Smooth muscle cell of the brain vasculature (primary cell): Measurements from ENCODE around the gene LENG1.
"Not testable (repeated sequence)": the region's sequence is repeated elsewhere in the genome, so short reads cannot be mapped to it uniquely, and the experiment has no call there.

Experiments
- DNase-seq: peaks from one replicate; pipeline ENCODE4 v3.0.0-alpha.2; 2012; ENCODE audit warnings: low read depth, low spot score

Gene LENG1

DNA sequence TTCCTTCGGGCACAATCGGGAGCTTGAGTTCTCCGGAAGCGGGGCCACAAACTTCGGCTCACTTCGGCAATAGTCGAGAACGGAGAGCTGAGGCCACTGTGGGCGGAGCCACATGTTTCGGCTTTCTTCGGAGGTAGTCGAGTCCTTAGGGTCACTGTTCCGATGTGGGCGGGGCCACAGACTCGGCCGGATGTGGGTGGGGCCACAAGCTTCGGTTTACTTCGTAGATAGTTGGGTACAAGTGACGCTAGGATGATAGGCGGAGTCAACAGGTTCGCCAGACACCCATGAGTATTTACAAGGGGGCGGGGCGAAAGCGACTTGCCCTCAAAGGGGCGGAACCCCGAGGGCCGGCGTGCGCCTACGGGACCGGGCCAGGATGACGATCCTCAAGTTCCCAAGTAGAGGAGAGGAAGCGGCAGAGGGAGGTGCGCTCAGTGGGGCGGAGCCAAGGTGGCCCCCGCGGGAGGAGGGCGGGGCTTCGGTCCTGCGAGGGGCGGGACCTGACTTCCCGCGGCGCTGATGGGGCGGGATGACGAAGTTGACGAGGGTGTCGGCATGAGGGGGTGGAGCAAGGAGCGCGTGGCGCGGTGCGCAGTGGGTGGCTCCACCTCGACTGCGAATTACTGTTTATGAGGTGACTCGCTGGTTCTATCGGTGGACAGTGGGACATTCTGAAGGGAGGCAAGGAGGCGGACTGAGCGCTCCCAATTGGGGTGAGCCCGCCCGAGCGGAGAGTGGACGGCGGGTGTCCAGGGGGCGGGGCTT is 30.4 kb upstream of the LENG1 start:
- DNase-seq: peak; percentile 100

DNA sequence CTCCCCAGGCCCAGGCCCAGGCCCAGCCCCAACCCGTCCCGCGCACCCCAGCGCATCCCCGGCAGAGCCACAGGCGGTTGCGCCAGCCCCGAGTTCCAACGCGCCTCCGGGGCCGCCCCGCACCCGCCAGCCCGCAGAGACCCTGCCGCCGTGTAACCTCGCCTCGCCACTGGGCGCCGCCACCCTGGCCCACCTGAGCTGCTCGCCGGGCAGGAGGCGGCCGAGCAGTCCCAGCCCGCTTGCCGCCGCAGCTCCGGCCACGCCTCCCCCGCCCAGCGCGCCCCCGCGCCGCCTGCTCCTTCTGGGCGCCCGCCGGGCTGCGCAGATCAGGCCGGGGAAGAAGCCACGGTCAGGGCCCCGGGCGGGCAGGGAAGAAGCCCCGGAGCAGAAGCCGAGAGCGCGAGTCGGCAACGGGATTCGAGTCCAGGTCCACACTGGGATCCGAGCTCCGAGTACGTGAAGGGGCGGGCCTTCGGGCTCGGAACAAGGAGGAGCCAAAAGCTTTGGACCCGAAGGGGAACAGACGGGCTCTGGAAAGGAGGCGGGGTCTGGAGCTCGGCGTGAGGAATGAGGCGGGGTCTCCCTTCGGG is 29.7 kb upstream of the LENG1 start, which contains the start of gene MBOAT7:
TSS of gene MBOAT7 (minus strand) at position 436 of the 590 bp plus-strand sequence. CDS start 1,072 bp downstream, outside the sequence.
- DNase-seq: no peak

DNA sequence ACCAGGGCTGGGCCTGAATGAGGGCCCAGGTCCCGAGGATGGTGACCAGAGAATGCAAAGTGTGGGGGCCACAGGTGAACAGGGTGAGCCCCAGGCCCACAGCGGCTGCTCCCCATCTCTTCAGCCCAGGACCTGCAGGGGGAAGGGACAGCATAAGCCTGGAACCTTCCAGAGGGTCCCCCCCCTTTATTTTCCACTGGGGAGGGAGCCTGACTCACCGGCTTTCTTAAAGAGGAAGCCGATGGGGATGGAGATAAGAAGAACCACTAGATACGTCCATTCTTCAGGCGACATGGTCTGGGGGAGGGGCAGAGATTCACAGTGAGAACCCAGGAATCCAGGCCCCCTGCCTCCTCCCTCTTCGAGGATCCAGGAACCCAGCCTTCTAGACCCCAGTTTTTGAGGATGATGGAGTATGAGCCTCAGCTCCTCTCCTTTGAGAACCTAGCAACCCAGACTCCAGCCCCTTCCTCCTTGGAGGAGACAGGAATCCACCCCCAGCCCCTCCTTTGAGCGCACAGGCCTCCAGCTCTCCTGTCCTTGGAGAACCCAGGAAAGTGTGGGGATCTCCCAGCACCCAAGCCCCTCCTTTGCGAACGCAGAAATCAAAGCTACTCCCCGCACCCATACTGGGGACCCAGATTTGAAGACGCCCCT is 28.8 kb upstream of the LENG1 start:
- DNase-seq: no peak

DNA sequence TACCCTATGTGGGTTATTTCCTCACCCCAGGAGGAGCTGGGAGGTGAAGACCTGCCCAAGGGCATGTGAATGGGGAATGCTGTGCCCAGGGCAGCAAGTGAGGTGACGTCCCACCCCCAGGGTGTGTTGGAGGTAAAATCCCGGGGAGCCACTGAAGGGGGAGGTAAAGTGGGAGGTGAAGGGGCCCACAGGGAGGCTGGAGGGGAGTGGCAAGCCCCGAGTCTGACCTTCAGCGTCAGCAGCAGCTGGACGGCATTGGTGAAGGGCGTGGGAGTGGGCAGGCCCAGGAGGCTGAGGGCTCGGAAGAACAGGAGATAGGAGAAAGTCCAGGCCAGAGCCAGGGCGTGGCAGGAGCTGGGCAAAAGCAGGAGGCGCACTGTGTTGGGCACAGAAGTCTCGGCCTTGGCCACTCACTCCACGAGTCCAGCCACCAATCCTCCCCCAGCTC is 27.4 kb upstream of the LENG1 start:
- DNase-seq: no peak

DNA sequence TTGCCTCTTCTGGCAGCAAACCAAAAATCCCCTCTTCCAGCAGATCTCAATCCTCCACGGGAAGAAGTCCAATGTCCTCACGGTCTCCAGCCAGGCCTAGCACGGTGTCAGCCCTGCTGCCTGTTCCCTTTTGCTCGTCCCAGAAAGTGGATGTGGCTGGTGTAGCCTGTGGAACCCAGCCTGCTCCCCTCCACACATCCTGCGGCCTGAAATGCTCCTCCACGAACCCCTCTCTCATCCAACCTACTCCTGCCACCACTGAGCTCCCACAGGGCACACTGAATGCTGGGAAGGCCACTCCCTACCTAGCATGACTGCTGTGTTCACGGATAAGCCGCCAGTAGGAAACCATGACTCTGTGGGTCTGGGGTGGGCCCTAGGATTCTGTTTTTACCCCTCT is 26.8 kb upstream of the LENG1 start:
- DNase-seq: no peak

DNA sequence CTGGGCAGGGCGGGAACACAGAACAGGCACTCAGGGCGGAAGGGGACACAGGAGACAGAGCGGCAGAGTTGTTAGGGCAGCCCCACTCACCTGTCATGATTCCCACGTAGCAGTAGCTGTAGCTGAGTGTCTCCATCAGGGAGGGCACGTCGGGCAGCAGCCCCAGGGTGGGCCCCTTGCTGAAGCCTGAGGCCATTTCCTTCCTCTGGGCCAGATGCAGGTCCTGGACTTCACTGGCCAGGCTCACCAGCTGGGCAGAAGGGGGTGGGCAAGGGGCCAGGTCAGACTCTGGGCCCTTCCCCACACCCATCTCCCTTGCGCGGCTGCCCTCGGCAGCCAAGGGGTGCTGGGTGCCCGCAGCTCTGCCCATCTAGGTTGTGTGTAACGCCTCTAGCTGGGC is 23.9 kb upstream of the LENG1 start:
- DNase-seq: no peak

DNA sequence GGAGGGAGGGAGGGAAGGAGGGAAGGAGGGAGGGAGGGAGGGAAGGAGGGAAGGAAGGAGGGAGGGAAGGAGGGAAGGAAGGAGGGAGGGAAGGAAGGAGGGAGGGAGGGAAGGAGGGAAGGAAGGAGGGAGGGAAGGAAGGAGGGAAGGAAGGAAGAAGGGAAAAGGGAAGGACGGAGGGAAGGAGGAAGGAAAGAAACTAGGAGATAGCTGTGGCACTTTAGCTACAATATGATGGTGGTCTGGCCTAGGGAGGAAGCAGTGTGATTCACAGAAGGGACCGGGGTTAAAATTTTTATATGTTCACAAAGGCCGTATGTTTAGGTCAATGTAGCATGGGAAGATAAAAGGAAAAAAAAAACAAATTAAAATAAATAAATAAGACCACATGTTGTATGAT is 22.4 kb upstream of the LENG1 start:
- DNase-seq: not testable (repeated sequence)

DNA sequence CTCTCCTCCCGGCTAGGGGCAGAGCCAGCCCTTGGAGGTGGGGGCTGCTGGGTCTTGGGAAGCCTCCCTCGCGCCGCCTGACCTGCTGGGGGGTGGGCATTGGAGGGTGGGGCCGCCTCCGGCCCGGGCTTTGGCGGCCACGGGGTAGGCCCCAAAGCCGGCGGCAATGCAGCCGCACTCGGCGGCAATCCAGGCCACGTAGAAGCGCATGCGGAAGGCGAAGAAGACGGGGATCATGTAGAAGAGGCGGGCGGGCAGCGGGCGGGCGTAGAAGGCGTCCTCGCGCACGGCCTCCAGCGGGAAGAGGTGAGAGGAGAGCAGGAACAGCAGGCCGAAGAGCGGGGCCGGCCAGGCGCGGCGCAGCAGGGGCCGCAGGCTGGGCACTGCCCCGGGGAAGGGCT is 21.2 kb upstream of the LENG1 start:
- DNase-seq: no peak

DNA sequence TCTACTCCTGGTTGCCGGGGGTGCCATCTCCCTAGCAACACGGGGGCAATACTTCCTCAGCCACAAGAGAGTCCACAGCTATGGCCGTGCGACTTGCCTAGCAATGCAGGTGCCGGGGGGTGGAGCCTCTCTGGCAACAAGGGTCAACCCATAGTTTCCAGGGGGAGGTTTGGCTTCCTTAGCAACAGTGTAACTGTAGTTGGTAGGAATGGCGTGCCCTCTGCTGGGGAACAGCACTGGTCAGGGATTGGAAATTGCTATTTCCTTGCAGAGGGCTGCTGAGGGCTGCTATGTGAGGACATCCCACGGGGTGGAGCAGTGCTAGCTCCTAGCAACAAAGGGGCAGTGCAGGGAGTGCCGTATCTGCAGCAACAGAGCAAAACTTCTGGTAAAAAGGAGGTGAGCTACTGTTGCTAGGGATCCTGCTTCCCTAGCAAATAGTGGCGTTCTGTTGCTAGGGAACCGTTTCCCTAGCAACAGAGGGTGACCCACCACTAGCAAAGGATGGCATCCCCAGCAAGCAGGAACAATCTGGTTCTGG is 20.5 kb upstream of the LENG1 start:
- DNase-seq: no peak

DNA sequence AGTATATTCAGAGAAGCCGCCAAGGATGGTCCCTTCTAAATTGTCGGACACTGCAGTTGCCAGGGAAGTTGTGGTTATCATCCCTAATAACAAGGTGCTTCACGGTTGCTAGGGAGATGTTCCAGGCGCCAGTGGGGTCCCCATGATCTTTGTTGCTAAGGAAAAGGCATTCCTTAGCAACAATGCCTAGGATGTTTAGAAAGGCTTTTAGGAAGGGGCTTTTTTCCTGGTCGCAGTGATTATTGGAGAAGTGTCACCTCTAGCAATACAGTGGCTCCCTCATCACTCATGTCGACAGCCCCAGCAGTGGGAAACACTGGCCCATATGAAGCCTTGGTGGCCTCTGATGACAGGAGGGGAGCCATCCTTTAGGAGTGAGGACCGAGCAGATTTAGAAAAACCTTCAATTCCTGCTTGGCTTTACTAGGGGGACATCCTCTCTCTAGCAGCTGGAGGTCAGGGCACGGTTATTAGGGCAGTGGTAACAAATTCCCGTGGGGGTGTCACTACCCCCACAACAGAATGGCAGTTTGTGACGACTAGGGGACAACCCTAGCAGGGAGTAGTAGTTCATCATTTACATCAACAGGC is 19.8 kb upstream of the LENG1 start:
- no peak for DNase-seq

DNA sequence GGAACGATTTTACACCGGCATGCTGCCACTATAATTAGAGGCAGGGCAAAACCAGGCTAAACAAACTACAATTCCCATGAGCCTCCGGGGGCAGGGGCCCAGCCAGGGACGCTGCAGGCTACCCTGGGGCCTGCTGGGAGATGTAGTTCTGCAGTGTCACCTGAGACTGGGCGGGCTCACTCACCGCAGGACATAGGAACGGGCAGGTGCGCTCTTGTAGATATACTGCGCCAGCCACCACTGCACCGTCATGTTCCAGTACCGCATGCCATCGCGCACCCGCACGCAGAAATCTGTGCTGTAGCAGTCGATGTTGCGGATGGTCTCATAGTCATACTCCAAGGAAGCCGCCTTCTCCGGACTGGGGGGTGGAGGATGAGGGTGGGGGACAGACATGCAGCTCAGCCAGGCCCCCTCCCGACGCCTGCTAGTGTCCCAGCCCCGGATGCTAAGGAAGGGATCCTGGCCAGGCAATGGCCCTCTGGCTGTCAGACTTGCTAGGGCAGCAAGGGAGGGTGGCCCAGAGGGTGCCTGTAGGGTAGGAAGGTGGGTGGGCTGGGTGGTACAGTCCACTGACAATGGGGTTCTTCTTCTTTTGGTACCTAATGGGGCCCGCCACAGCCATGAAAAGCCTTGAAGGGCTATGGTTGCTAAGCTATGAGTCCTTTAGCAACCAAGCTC is 19.2 kb upstream of the LENG1 start:
- no peak for DNase-seq

DNA sequence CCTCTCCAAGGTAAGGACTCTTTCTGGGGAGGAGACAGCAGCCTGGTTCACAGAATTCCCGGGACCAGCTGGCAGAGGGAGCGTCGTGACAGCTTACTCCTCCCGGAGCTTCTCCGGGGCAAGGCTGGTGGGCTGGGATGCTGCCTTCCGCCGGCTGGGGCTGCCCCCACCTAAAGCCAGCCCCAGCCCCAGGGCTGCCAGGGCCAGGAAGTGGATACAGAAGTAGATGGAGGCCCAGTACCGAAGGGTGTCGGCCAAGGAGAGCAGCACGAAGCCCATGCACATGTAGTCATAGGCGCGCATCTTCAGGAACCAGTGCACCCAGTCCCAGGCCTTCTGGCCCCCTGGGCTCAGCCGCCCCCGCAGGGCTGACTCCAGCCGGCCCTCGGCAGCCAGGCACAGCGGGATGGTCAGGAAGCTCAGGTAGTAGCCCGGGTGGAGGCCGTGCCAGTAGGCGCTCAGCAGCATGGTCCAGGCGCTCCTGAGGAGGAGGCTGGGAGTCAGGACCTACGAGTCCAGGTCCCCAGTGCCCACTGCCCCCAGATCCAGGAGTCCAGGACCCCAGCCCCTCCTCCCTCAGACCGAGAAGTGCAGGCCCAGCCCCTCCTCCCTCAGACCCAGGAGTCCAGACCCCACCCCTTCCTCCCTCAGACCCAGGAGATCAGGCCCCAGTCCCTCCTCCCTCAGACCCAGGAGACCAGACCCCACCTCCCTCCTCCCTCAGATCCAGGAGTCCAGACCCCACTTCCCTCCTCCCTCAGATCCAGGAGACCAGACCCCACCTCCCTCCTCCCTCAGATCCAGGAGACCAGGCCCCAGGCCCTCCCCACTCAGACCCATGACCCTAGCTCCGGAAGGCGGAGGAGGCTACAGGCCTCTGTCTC is 14.7 kb upstream of the LENG1 start:
- no peak for DNase-seq

DNA sequence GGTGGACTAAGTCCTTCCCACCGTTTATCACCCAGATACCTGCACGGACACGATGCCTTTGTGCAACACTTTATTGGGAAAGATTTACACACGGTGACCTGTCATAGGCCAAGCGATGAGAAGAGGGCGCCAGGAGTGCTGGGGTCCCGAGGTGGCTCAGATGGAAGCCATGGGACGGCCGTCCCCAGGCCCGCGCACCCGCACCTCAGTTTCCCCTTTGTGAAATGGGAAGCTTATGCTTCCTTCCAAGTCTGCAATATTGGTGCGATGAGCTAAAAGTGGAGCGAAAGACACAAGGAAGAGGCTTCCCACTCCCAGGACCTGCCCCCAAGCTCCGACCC is 13.8 kb upstream of the LENG1 start:
- no peak for DNase-seq

DNA sequence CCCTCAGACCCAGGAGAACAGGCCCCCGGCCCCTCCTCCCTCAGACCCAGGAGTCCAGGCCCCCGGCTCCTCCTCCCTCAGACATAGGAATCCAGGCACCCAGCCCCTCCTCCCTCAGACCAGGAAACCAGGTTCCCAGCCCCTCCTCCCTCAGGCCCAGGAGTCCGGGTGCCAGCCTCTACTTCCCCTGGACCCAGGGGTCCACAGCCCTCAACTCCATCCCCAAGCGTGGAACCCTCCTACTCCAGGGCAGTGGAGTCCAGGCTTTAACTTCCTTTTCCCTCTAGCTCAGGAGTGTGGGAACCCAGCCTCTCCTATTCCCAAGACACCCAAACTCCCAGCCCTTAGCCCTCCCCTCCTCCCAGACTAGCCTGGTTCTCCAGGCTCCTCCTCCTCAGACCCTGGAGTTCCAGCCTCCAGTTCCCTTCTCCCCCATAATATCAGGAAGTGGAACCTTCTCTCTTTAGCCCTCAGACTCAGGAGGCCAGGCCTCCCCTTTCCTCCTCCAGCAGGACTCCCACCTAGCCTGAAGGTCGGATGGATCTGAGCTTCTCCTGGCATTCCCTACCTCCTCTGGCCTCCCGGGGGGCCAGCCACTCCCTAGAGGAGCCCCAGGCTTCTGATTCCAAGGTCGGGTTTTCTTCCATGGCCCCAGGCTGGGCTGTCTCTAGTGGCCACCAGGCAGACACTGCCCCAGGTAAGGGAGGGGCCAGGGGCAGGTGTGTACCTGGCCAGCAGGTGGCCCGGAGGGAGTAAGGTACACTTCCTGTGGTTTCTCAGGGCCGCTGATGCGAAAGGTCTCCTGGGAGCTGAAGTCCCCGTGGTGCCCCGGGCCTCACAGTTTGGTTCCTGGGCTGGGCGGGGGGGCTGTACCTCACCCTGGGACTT is 13.2 kb upstream of the LENG1 start, which contains the start of gene TMC4:
TSS of gene TMC4 (minus strand) at position 690 of the 888 bp plus-strand sequence. CDS start at position 647, 43 bp downstream.
- no peak for DNase-seq

DNA sequence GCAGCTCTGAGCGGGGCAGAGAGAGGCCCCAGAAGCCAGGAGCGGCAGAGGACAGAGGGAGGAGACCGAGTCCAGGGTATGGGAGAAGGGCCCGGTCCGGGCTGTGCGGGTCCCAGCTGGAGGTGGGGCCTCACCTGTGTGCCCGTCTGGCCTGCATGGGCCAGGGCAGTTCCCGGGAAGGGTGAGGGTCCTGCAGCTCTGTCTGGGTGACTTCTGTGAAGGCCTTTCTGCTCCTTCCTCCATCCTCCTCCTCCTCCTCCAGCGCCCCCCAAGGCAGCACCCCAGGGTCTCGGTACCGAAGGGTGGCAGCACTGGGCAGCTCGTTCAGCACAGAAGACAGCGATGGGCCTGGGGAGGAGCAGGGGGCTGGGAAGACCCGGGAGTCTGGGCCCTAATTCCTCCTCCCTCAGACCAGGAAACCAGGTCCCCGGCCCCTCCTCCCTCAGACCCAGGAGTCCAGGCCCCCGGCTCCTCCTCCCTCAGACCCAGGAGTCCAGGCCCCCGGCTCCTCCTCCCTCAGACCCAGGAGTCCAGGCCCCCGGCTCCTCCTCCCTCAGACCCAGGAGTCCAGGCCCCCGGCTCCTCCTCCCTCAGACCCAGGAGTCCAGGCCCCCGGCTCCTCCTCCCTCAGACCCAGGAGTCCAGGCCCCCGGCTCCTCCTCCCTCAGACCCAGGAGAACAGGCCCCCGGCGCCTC is 12.4 kb upstream of the LENG1 start:
- DNase-seq: not testable (repeated sequence)

DNA sequence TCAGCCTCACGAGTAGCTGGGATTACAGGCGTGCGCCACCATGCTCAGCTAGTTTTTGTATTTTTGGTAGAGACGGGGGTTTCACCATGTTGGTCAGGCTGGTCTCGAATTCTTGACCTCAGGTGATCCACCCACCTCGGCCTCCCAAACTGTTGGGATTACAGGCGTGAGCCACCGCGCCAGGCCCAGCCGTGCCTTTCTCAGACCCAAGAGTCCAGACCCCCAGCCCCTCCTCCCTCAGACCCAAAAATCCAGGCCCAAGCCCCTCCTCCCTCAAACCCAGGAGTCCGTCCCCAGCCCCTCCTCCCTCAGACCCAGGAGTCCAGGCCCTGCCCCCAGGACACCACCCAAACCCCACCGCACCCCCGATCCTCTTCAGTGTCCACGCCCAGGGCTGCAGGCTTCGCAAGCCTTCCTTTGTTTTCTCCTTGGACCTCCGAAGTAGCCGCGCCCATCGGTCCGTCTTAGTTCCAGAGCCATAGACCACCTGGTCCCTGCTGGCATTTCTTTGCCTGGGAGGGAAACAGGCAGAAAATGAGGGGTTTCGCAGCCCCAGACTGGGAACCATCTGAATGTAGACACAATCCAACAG is 9.7 kb upstream of the LENG1 start:
- DNase-seq: no peak

DNA sequence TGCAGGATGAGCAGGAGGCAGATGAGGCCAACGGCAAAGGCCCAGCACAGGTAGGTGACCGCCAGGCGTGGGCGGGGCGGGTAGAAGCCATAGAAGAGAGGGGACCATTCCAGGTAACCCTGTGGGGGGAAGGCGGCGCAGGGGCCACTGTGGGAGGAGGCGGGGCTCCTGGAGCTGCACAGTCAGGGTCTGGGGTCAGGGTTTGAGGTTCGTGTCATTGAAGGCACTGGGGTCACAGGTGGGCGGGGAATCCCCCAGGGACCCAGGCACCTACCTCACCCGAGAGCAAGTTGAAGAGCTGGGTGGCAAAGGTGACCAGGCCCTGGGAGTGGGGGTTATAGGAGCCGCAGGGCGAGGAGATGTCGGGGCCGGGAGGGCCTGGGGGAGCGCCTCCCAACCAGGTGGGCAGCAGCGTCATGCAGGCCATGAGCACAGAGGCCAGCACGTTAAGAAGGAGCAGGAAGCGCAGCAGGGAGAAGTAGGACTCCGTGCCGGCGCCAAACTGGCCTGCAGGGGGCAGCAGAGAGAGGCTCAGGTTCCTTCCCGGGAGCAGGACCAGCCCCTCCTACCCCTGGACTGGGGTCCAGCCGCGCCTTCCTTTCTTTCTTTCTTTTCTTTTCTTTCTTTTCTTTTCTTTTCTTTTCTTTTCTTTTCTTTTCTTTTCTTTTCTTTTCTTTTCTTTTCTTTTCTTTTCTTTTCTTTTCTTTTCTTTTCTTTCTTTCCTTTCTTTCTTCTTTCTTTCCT is 8.8 kb upstream of the LENG1 start:
- peak; percentile 70 for DNase-seq

DNA sequence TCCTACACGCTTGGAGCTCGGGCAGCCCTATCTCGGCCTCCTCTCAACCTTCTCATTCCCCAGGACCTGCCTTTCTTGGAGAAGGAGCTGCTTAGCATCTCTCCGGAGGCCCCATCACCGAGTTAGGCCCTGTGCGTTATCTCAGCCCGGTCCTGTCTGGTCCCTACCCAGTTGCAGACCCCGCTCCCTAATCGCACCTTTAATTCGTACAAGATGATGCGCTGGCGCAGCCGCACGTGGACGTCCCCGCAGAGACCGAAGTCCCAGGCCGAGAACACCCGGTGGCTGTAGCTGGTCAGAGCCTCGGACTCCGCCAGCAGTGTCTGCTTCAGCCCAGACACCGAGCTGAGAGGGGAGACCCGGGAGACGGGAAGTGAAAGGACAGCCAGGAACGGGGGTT is 5.7 kb upstream of the LENG1 start:
- DNase-seq: no peak
